Kidney (tissue), 14 donors: Measurements from ENCODE around the gene IDUA. TPM values are rescaled to one million over a fixed set of nuclear protein-coding genes. Genes with fewer than 3 reads are reported as not detected.

Experiments used
- DNase-seq, 5 donors: peaks; one replicate each; pipeline ENCODE4 v3.0.0-alpha.2; 2013 to 2020
- FAIRE-seq: peaks from 2 replicates; lab custom pipeline; 2012; peaks lifted over from hg19 to GRCh38; lab: Jason Lieb, UNC
- H3K27ac ChIP-seq, 2 donors: one replicate each; pipeline ENCODE4 v1.7.0; 2013; ENCODE audit warnings: low read depth in 2 of 2, low read length in 2 of 2, inconsistent platforms in 1 of 2
- H3K27me3 ChIP-seq: one replicate; pipeline ENCODE4 v1.7.1; 2013; ENCODE audit warnings: low read length, inconsistent platforms; ENCODE audit not compliant: control insufficient read depth, insufficient read depth
- H3K36me3 ChIP-seq, 3 donors: one replicate each; pipeline versions ENCODE4 v1.7.0 to v1.7.1; 2013; ENCODE audit warnings: low read length in 3 of 3, control low read depth in 1 of 3, inconsistent platforms in 1 of 3; ENCODE audit not compliant: insufficient read depth in 3 of 3, control insufficient read depth in 2 of 3
- H3K4me1 ChIP-seq, 3 donors: one replicate each; pipeline versions ENCODE4 v1.7.0 to v1.7.1; 2013; ENCODE audit warnings: low read length in 3 of 3, inconsistent platforms in 1 of 3, low read depth in 1 of 3; ENCODE audit not compliant: control insufficient read depth in 2 of 3, insufficient read depth in 2 of 3
- H3K4me3 ChIP-seq, 3 donors: one replicate each; pipeline versions ENCODE4 v1.7.0 to v1.8.1; 2013; ENCODE audit warnings: low read length in 3 of 3, control low read depth in 1 of 3, inconsistent platforms in 1 of 3
- H3K9ac ChIP-seq, 3 donors: one replicate each; pipeline versions ENCODE4 v1.7.0 to v1.7.1; 2013; ENCODE audit warnings: low read length in 3 of 3, control low read depth in 1 of 3, inconsistent platforms in 1 of 3
- H3K9me3 ChIP-seq, 3 donors: one replicate each; pipeline versions ENCODE4 v1.7.0 to v1.7.1; 2013; ENCODE audit warnings: low read length in 3 of 3, control low read depth in 1 of 3, inconsistent platforms in 1 of 3; ENCODE audit not compliant: control insufficient read depth in 2 of 3, insufficient read depth in 1 of 3
- intact Hi-C: fragments of 100-400 bp; cut with DNase I; formaldehyde crosslinking; loops from one replicate; pipeline ENCODE4 v1.11.1; 2022
- polyA plus RNA-seq: library from polyadenylated mRNA; stranded (reverse); fragments of 350-450 nt; fragmentation: Illumina TruSeq; extraction: RNeasy Lipid Tissue Mini Kit (QIAGEN cat#74804); gene quantifications from one replicate; pipeline ENCODE4 v1.2.3, GENCODE V29; 2014; ENCODE audit warnings: low read depth, low replicate concordance; ENCODE audit not compliant: insufficient read depth
- total RNA-seq: library from RNA; stranded (reverse); fragmentation: NEBNext Ultra II Directional; extraction: Animal tissue kit (Norgen Biotek cat#: 25700); gene quantifications from one replicate; pipeline ENCODE4 v1.2.1, GENCODE V29; 2021
- TF ChIP-seq, protein P1 (sequence below): IDR thresholded peaks from 3 replicates; pipeline ENCODE4 v1.5.1; 2012; ENCODE audit warnings: mild to moderate bottlenecking, moderate library complexity, borderline replicate concordance; ENCODE audit not compliant: insufficient read depth; ENCODE audit errors: extremely low read depth
- donor health status: control.
- donor health status: control.
- donor health status: control.
- donor health status: control.
- donor health status: control.
- donor health status: DM: yes; HTN: yes; CAD: no.
- donor health status: Normal renal cell carcinoma (clear cell type).

Gene IDUA
- total and polyA plus RNA-seq, 2 donors from 2014 or later = 11.9 to 58.5 TPM

DNA sequence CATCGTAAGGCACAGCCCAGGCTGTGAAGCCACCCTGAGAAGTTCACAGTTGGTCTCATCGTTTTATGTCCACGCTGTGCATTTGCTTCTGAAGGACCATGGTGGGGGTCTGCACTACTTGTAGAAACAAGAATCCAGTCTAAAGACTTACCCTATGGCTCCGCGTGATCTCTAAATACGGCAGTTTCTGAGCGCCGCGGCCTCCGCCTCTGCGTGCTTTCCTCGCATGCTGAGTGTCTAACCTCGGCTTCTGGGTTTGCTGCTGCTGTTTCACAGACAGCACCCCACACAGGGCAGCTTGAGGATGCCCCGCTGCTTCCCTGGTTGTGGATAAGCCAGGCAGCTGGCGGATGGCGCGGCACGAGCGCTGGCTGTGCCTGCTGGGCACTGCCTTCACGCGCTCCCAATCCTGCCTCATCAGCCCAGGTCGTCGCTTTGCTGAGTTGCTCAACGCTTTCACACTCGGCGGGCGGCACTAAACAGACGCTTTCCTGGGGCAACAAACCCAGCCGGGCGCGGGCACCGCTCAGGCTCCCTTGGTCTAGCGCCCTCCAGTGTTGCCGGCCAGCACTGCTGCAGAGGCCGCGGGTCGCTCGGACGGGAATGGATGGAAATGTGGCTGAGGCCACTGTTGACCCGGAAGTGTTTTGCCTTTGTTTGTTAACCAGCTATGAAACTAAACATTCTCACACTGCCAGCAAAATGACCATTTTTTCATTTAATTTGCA lies 63.8 kb downstream of the IDUA start:
- TF ChIP-seq, protein P1, sequence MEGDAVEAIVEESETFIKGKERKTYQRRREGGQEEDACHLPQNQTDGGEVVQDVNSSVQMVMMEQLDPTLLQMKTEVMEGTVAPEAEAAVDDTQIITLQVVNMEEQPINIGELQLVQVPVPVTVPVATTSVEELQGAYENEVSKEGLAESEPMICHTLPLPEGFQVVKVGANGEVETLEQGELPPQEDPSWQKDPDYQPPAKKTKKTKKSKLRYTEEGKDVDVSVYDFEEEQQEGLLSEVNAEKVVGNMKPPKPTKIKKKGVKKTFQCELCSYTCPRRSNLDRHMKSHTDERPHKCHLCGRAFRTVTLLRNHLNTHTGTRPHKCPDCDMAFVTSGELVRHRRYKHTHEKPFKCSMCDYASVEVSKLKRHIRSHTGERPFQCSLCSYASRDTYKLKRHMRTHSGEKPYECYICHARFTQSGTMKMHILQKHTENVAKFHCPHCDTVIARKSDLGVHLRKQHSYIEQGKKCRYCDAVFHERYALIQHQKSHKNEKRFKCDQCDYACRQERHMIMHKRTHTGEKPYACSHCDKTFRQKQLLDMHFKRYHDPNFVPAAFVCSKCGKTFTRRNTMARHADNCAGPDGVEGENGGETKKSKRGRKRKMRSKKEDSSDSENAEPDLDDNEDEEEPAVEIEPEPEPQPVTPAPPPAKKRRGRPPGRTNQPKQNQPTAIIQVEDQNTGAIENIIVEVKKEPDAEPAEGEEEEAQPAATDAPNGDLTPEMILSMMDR = peak; percentile 9
- H3K36me3 ChIP-seq = no peaks in the 10 kb centered on the region
- peaks cover 0 to 5% (median 0%) of the 10 kb centered on the region in 3 donors for H3K4me1 ChIP-seq
- H3K9ac ChIP-seq = no peak overlapping the region
- DNase-seq = peak in 3 of 5 donors; percentile 50 to 69 (median 56)
- no peaks in the 10 kb centered on the region for H3K9me3 ChIP-seq
- H3K4me3 ChIP-seq = no peak overlapping the region
- peaks cover 3% of the 10 kb centered on the region for H3K27me3 ChIP-seq
- no peak for FAIRE-seq
- no peak overlapping the region for H3K27ac ChIP-seq
- intact Hi-C loops = no loop called here

GRCh38 chr4:1051472-1051871 lies 64.6 kb downstream of the IDUA start:
- H3K36me3 ChIP-seq = no peaks in the 10 kb centered on the region
- DNase-seq = peak in 1 of 5 donors; percentile 32
- FAIRE-seq = no peak
- no peak overlapping the region for H3K27ac ChIP-seq
- intact Hi-C loops = no loop called here
- H3K4me1 ChIP-seq = peaks cover 0 to 5% (median 0%) of the 10 kb centered on the region in 3 donors
- H3K27me3 ChIP-seq = peaks cover 10% of the 10 kb centered on the region
- H3K9me3 ChIP-seq = no peaks in the 10 kb centered on the region
- TF ChIP-seq, protein P1 = no peak
- no peak overlapping the region for H3K4me3 ChIP-seq
- no peak overlapping the region for H3K9ac ChIP-seq

- no peak overlapping the region for H3K9ac ChIP-seq
- no peak overlapping the region for H3K4me3 ChIP-seq
- FAIRE-seq = no peak
- peaks cover 0 to 2% (median 0%) of the 10 kb centered on the region in 3 donors for H3K4me1 ChIP-seq
- peak in 2 of 5 donors; percentile 68 to 70 for DNase-seq
- no peak overlapping the region for H3K27ac ChIP-seq
- TF ChIP-seq, protein P1 = no peak
- no peaks in the 10 kb centered on the region for H3K9me3 ChIP-seq
- H3K27me3 ChIP-seq = peaks cover 12% of the 10 kb centered on the region
- intact Hi-C loops = no loop called here
- H3K36me3 ChIP-seq = no peaks in the 10 kb centered on the region
These were observed 65.4 kb downstream of the IDUA start for GRCh38 chr4:1052231-1052671.
